SK-N-MC (cell line): Measurements from ENCODE around the gene MYL6.

Experiments
- EZH2 ChIP-seq: fragments of 200-600 bp; sonication (generic); IDR thresholded peaks from one replicate; pipeline ENCODE4 v1.6.1; 2017; ENCODE audit warnings: antibody characterized with exemption
- FOXP2 ChIP-seq: optimal IDR thresholded peaks from 2 replicates; pipeline ENCODE3; 2011; ENCODE audit warnings: mild to moderate bottlenecking, moderate library complexity; ENCODE audit not compliant: insufficient read depth; ENCODE audit errors: extremely low read length, control extremely low read depth
- POLR2AphosphoS5 ChIP-seq: IDR thresholded peaks from 2 replicates; pipeline ENCODE4 v1.6.1; 2012; ENCODE audit warnings: mild to moderate bottlenecking, low read depth, low read length, borderline replicate concordance

DNA sequence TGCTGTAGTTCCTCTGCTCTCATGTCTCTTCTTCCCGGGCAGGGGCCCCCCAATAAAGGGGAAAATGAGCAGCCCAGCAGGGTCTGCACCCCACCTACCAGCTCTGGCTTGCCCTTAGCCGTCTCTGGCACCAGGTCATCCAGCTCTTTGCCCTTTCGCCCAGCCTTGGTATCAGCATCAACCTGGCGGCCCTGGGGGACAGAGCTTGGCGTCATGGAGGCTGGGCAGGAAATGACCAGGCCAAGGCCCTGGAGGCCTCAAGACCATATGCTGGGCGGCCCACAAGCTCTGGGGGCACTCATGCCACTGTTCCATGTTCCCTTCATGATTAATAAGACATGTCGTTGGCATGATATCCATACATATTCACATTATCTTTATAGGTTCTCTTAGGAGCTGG lies 14.7 kb downstream of the MYL6 start:
- TF ChIP-seq EZH2, result no peak
- TF ChIP-seq FOXP2, result no peak
- no peak for TF ChIP-seq POLR2AphosphoS5
